SU-DHL-6 (cell line): Measurements from ENCODE around the gene MICAL3.

Experiments
- EZH2phosphoT487 ChIP-seq: fragments of 200-600 bp; sonication (generic), shearing (Covaris generic); conservative IDR thresholded peaks from 2 replicates; pipeline ENCODE4 v1.6.1; 2018; ENCODE audit warnings: mild to moderate bottlenecking, antibody characterized with exemption, low read length, moderate library complexity, mixed read lengths
- TF ChIP-seq, protein P1 (sequence below): fragments of 200-600 bp; sonication (generic); IDR thresholded peaks from one replicate; pipeline ENCODE4 v1.5.1; 2017; ENCODE audit warnings: antibody characterized with exemption, mild to moderate bottlenecking, low read length, moderate library complexity; ENCODE audit not compliant: insufficient read depth, poor library complexity, severe bottlenecking

DNA sequence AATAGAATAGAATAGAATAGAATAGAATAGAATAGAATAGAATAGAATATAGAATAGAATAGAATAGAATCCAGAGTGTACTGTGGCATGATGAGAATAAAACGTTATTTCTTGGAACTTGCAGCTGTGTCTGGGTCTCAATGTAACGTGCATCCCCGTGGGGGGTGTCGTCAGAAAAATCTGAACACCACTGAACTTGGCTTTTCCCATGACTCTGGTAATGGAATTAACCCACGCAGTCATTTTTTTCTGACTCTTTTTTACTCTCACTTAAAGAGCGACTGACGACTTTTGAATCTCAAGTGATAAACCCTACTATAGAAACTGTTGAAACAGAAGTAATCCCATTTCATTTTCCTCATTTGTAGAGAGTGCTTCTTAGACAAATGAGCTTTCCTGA lies 157.7 kb downstream of the MICAL3 start:
- TF ChIP-seq, protein P1, sequence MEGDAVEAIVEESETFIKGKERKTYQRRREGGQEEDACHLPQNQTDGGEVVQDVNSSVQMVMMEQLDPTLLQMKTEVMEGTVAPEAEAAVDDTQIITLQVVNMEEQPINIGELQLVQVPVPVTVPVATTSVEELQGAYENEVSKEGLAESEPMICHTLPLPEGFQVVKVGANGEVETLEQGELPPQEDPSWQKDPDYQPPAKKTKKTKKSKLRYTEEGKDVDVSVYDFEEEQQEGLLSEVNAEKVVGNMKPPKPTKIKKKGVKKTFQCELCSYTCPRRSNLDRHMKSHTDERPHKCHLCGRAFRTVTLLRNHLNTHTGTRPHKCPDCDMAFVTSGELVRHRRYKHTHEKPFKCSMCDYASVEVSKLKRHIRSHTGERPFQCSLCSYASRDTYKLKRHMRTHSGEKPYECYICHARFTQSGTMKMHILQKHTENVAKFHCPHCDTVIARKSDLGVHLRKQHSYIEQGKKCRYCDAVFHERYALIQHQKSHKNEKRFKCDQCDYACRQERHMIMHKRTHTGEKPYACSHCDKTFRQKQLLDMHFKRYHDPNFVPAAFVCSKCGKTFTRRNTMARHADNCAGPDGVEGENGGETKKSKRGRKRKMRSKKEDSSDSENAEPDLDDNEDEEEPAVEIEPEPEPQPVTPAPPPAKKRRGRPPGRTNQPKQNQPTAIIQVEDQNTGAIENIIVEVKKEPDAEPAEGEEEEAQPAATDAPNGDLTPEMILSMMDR = no peak
- no peak for TF ChIP-seq EZH2phosphoT487
